Measurements from ENCODE around the gene TNNT1. TPM values are rescaled to one million over a fixed set of nuclear protein-coding genes. Genes with fewer than 3 reads are reported as not detected.

TNNT1 gene
- total RNA-seq, 1 donor from 2014 or later = 0.62 TPM

DNA sequence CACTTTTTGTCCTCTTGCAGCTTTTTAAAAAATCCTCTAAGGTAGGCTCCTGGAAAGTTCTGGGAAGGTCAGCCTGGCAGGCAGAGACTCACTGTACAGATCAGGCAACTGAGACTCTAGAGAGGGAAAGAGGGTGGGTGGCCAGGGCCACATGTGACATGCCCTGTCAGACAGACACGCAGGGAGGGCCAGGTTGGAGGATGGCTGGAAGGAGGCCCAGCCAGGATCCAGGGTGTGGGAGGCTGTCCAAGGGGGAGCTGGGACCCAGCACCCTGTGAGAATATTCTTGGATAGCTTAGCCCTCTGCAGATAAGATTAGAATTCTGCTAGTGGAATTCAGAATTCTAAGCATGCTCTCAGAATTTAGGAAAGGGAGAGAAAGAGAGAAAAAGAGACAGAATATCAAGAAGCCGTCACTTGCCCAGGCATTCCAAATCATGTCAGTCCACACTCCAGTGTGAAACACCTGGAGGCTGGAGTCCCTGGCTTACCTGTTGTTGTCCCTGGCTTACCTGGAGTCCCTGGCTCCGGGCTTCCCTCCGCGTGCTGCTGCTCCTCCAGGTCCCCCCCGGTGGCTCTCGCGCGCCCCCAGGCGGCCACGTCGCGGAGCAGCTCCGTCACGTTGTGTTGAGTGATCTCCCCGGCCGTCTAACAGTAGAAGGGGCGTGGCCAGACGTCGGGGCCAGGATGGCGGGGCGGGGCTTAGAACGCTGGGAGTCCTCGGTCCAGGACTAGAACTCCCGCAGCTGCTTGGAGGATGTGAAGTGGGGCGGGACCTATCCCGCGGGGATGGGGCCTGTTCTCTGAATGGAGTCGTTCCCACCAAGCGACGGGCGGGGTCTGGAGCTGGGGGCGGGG is 11.4 kb upstream of the TNNT1 start:
- Mint-ChIP-seq H3K27ac (ENCODE audit: unreplicated experiment) (no peak overlapping the region), H3K9me3 (ENCODE audit: low read depth) (no peaks in the 10 kb centered on the region), H3K27me3 (ENCODE audit: low read depth) (peaks cover 13% of the 10 kb centered on the region), H3K36me3 (ENCODE audit: low read depth) (no peaks in the 10 kb centered on the region), H3K4me1 (ENCODE audit: low read depth) (peaks cover 14% of the 10 kb centered on the region), H3K4me3 (ENCODE audit: unreplicated experiment) (no peak overlapping the region)
- no peak for DNase-seq (ENCODE audit: low spot score)
- TF ChIP-seq, protein P1, sequence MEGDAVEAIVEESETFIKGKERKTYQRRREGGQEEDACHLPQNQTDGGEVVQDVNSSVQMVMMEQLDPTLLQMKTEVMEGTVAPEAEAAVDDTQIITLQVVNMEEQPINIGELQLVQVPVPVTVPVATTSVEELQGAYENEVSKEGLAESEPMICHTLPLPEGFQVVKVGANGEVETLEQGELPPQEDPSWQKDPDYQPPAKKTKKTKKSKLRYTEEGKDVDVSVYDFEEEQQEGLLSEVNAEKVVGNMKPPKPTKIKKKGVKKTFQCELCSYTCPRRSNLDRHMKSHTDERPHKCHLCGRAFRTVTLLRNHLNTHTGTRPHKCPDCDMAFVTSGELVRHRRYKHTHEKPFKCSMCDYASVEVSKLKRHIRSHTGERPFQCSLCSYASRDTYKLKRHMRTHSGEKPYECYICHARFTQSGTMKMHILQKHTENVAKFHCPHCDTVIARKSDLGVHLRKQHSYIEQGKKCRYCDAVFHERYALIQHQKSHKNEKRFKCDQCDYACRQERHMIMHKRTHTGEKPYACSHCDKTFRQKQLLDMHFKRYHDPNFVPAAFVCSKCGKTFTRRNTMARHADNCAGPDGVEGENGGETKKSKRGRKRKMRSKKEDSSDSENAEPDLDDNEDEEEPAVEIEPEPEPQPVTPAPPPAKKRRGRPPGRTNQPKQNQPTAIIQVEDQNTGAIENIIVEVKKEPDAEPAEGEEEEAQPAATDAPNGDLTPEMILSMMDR (IDR thresholded peaks at IDR 0.05) = peak; percentile 92

DNA sequence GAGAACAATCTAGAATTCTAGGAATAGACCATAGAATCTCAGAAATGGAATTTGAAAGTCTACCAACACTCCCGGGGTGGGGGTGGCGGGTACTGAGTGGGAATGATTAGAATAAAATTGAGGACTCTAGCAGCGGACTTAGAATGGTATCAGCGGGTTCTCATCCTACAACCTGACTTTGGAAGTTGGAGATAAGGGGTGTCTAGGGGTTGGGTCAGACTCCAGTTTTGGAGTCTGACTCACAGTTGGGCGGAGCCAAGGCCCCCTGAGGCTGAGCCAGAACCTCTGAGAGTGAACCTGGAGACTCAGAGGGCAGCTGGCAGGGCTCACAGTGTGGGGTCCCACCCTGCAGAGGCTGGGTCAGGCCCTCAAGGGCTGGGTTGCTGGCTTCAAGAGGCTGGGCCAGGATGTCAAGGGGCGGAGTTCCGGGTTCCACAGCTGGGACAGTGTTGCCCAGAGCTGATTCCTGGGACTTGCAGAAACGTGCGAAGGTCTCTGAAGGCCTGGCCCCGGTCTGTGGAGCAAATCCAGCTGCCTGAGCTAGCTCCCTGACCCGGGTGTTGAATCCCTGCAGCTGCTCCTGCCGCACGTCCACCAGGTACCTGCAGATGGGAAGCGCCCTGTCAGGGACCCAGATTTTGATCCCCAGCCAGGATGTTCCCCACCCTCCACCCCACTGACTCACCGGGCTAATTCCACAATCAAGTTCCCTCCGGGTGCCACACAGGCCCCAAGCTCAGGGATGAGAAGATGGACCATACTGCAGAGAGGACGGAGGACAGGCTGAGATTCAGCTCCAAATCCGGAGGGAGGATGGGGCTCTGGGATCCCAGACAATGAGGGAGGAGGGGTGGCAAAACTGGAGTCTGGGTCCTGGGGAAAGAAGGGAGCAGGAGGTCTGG is 10.1 kb upstream of the TNNT1 start:
- Mint-ChIP-seq H3K4me1 (ENCODE audit: low read depth) (peaks cover 14% of the 10 kb centered on the region), H3K4me3 (ENCODE audit: unreplicated experiment) (no peak overlapping the region), H3K27ac (ENCODE audit: unreplicated experiment) (no peak overlapping the region), H3K9me3 (ENCODE audit: low read depth) (no peaks in the 10 kb centered on the region), H3K27me3 (ENCODE audit: low read depth) (peaks cover 19% of the 10 kb centered on the region), H3K36me3 (ENCODE audit: low read depth) (no peaks in the 10 kb centered on the region)
- TF ChIP-seq, protein P1 (IDR thresholded peaks at IDR 0.05) = no peak
- no peak for DNase-seq (ENCODE audit: low spot score)

DNA sequence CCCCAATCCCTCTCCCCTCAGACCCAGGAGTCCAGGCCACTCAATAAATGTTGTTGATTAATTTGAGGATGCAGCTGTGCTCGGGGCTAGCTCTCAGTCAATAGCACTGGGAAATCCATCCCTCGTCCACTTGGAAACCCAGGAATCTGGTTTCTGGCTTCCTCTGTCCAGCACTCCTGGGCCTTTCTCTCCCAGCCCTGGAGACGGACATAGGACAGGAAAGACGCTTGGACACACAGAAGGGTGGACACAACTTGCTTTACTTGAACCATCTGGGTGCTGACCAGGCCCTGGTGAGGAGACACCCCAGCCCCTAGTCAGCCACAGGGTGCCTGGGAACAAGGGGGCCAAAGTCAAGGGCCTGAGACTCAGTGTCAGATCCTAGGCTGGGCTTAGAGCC is 9.4 kb upstream of the TNNT1 start:
- Mint-ChIP-seq H3K27me3 (ENCODE audit: low read depth) (peaks cover 23% of the 10 kb centered on the region), H3K9me3 (ENCODE audit: low read depth) (no peaks in the 10 kb centered on the region), H3K4me1 (ENCODE audit: low read depth) (peaks cover 14% of the 10 kb centered on the region), H3K4me3 (ENCODE audit: unreplicated experiment) (no peak overlapping the region), H3K27ac (ENCODE audit: unreplicated experiment) (no peak overlapping the region), H3K36me3 (ENCODE audit: low read depth) (no peaks in the 10 kb centered on the region)
- TF ChIP-seq, protein P1 (IDR thresholded peaks at IDR 0.05) = no peak
- DNase-seq (ENCODE audit: low spot score) = no peak

DNA sequence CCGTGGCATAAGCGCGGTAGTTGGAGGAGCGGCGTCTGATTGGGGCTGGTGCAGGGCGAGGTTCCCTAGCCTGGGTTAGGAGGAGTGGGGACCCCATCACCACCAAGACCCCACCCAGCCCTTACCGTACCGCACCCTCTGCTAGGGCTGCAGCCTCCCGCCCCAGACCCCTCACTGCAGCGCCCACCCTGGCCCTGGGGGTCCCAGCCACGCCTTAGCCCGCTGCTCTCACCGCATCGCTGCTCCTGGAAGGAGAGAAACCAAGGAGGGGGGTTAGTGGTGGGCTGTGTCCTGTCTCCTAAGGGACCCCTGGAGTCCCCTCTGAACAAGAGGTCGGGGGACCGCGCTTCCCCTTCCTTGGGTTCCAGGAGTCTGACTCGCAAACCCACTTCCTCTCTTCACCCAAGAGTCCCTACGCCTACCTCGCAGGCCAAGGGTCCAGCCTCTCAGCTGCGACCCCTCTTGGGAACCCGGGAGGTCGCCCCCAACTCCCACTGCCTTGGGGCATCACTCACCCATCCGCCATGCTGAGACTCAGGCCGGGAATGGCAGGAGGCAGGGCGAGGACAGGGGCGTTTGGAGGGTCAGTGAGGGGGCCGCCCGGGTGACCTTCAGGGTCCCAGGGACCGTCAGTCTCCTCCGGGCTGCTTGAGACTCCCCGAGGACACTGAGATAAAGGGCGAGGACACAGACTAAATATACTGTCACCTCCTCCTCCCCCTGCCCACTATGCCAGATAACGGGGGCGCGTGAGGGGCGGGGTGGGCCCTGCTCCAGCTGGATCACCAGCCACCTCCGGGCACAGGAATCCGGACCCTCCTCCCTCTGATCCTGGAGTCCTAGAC is 8.3 kb upstream of the TNNT1 start, which contains the start of gene TNNI3:
TNNI3 (minus strand) TSS at position 669 of the 845 bp plus-strand sequence; CDS start at position 526, 143 bp downstream.
- peaks cover 14% of the 10 kb centered on the region for H3K4me1 Mint-ChIP-seq (ENCODE audit: low read depth)
- no peaks in the 10 kb centered on the region for H3K36me3 Mint-ChIP-seq (ENCODE audit: low read depth)
- H3K27ac Mint-ChIP-seq (ENCODE audit: unreplicated experiment) = no peak within 1 kb of the TSS
- peak within 1 kb of the TSS; percentile 63 for H3K4me3 Mint-ChIP-seq (ENCODE audit: unreplicated experiment)
- DNase-seq (ENCODE audit: low spot score) = no peak
- H3K9me3 Mint-ChIP-seq (ENCODE audit: low read depth) = no peaks in the 10 kb centered on the region
- peaks cover 23% of the 10 kb centered on the region for H3K27me3 Mint-ChIP-seq (ENCODE audit: low read depth)
- TF ChIP-seq, protein P1 (IDR thresholded peaks at IDR 0.05) = no peak
